HFF-Myc (cell line): ENCODE data around the gene RPTOR.
"Not testable (repeated sequence)": the region's sequence is repeated elsewhere in the genome, so short reads cannot be mapped to it uniquely, and the experiment has no call there.

Source experiments
- DNase-seq: peaks from one replicate; pipeline ENCODE4 v3.0.0-alpha.2; 2011; ENCODE audit warnings: low read depth; ENCODE audit errors: extremely low read depth
- H3K4me3 ChIP-seq: replicated peaks from 2 replicates; pipeline ENCODE4 v1.5.1; 2011; ENCODE audit warnings: low read depth, mild to moderate bottlenecking, control low read depth, low read length
- TF ChIP-seq, protein P1 (sequence below): IDR thresholded peaks from 2 replicates; pipeline ENCODE4 v1.5.1; 2012; ENCODE audit warnings: mild to moderate bottlenecking, low read depth, low read length, control low read depth; ENCODE audit errors: missing control alignments

The RPTOR gene

GRCh38 chr17:80796430-80796861 lies 251.8 kb downstream of the RPTOR start:
- no peak for DNase-seq
- H3K4me3 ChIP-seq, result no peak overlapping the region

GRCh38 chr17:80797222-80797621 lies 252.6 kb downstream of the RPTOR start:
- not testable (repeated sequence) for H3K4me3 ChIP-seq

More at GRCh38 chr17:80796430-80796861, 251.8 kb downstream of the RPTOR start:
- TF ChIP-seq, protein P1, sequence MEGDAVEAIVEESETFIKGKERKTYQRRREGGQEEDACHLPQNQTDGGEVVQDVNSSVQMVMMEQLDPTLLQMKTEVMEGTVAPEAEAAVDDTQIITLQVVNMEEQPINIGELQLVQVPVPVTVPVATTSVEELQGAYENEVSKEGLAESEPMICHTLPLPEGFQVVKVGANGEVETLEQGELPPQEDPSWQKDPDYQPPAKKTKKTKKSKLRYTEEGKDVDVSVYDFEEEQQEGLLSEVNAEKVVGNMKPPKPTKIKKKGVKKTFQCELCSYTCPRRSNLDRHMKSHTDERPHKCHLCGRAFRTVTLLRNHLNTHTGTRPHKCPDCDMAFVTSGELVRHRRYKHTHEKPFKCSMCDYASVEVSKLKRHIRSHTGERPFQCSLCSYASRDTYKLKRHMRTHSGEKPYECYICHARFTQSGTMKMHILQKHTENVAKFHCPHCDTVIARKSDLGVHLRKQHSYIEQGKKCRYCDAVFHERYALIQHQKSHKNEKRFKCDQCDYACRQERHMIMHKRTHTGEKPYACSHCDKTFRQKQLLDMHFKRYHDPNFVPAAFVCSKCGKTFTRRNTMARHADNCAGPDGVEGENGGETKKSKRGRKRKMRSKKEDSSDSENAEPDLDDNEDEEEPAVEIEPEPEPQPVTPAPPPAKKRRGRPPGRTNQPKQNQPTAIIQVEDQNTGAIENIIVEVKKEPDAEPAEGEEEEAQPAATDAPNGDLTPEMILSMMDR, result no peak

GRCh38 chr17:80797741-80798594 lies 253.3 kb downstream of the RPTOR start:
- no peak overlapping the region for H3K4me3 ChIP-seq
- TF ChIP-seq, protein P1, result no peak
- no peak for DNase-seq

More at GRCh38 chr17:80797222-80797621, 252.6 kb downstream of the RPTOR start:
- not testable (repeated sequence) for DNase-seq

GRCh38 chr17:80798595-80799537 lies 254.2 kb downstream of the RPTOR start:
- DNase-seq, result no peak
- TF ChIP-seq, protein P1, result no peak
- H3K4me3 ChIP-seq, result no peak overlapping the region

DNA sequence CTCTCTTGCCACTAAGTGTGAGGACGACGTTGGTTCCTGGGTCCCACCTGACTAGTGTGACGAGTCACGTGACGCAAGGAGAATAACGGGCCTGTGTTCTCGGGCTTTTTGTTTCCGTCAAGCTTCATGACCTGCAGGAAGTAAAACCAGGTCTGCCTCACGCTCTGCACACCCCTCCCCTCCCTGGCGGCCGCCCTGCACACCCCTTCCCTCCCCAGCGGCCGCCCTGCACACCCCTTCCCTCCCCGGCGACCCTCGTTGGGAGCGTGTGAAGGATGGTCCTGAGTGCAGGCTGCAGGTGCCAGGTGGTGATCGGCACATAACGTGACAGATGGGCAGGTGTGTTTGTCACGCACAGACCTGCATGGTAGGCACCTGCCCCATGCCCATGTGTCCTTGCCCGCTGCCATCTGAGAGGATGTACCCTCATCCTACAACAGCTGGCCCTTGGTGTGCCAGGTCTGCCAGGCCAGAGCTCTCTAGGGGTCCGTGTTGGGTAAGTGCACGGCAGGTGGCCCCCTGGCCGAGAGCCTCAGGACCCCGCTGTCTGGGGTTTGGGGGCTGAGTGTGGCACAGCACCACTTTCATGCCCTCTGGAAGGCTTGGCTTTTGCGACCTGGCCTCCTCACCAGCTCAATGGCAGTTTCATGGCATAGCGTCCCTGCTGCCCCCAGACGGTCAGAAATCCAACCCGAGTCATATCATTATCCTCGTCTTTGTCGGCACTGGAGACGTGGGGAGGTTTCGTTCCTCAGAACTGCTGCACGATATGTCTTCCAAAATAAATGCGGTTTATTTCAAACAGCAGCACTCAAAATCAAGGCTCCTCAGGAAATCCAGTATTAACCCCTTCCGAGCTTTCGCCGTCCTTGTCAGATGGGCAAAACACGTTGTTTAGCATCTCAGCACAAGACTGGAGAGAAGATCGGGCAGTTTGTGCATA lies 255.2 kb downstream of the RPTOR start:
- DNase-seq, result no peak
- TF ChIP-seq, protein P1, result no peak
- H3K4me3 ChIP-seq, result no peak overlapping the region

- TF ChIP-seq, protein P1, result no peak
- H3K4me3 ChIP-seq, result no peak overlapping the region
- DNase-seq, result no peak
Measured at GRCh38 chr17:80800481-80801391, 256.1 kb downstream of the RPTOR start.
